ENCODE results near the gene HUS1B. TPM values are rescaled to one million over a fixed set of nuclear protein-coding genes. Genes with fewer than 3 reads are reported as not detected.
"Not testable (repeated sequence)": the region's sequence is repeated elsewhere in the genome, so short reads cannot be mapped to it uniquely, and the experiment has no call there.

Gene HUS1B
- total RNA-seq, 4 donors from 2014 or later = 3.3 to 8.4 (median 7.5) TPM; not detected in 1

GRCh38 chr6:667253-667927 is 10.5 kb upstream of the HUS1B start:
- H3K36me3 ChIP-seq = peaks cover 0 to 12% (median 0%) of the 10 kb centered on the region in 3 donors
- 96 to 99% methylated on average over 6 to 7 of the region's 7 CpGs for WGBS, 2 donors
- no peaks in the 10 kb centered on the region for H3K27me3 ChIP-seq
- H3K4me3 ChIP-seq = no peak overlapping the region
- no peaks in the 10 kb centered on the region for H3K4me1 ChIP-seq
- no peak overlapping the region for H3K27ac ChIP-seq
- peaks cover 0 to 24% (median 0%) of the 10 kb centered on the region in 4 donors for H3K9me3 ChIP-seq
- DNase-seq (ENCODE audit: low spot score in 2 of 2) = no peak
- TF ChIP-seq EP300 (IDR thresholded peaks at IDR 0.05) (no peak), POLR2A (IDR thresholded peaks at IDR 0.05) (no peak), CTCF (IDR thresholded peaks at IDR 0.05) (no peak)

DNA sequence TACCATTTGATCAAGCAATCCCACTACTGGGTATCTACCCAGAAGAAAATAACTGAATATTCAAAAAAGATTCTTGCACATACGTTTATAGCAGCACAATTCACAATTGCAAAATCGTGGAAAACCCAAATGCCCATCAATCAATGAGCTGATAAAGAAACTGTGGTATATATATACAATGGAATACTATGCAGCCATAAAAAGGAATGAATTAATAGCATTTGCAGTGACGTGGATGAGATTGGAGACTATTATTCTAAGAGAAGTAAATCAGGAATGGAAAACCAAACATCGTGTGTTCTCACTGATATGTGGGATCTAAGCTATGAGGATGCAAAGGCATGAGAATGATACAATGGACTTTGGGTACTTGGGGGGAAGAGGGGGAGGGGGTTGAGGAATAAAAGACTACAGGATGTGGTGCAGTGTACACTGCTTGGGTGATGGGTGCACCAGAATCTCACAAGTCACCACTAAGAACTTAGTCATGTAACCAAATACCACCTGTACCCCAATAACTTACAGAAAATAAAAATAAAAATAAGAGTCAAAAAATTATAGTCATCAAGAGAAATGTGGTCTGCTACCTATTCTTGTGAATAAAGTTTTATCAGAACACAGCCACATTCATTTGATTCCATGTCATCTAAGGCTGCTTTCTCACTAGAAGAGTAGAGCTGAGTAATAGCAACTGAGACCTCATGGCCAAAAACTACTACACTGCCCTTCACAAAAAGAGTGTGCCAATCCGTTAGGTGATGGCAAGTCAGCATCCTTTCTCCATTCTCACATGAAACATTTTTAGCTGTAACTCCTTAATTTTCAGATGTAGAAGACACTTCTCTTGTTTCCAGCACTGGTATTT is 8.7 kb upstream of the HUS1B start:
- H3K4me1 ChIP-seq = no peaks in the 10 kb centered on the region
- H3K27me3 ChIP-seq = no peaks in the 10 kb centered on the region
- peaks cover 0 to 18% (median 0%) of the 10 kb centered on the region in 4 donors for H3K9me3 ChIP-seq
- H3K27ac ChIP-seq = no peak overlapping the region
- DNase-seq (ENCODE audit: low spot score in 2 of 2) = no peak
- 95 to 96% methylated on average over 5 of the region's 5 CpGs for WGBS, 2 donors
- H3K36me3 ChIP-seq = peaks cover 0 to 12% (median 0%) of the 10 kb centered on the region in 3 donors
- H3K4me3 ChIP-seq = no peak overlapping the region
- no peak for TF ChIP-seq EP300 (IDR thresholded peaks at IDR 0.05)
- TF ChIP-seq POLR2A (IDR thresholded peaks at IDR 0.05) = no peak
- TF ChIP-seq CTCF (IDR thresholded peaks at IDR 0.05) = no peak

- WGBS, 2 donors = 85 to 90% methylated on average over 4 of the region's 4 CpGs
- H3K4me3 ChIP-seq; DNase-seq (ENCODE audit: low spot score in 2 of 2); H3K27ac ChIP-seq; H3K27me3 ChIP-seq; H3K36me3 ChIP-seq: not testable (repeated sequence)
- Histone ChIP-seq H3K4me1 (peaks cover 0 to 14% (median 6%) of the 10 kb centered on the region in 4 donors), H3K9me3 (peaks cover 0 to 18% (median 0%) of the 10 kb centered on the region in 4 donors)
Observed at GRCh38 chr6:663788-664187, 6.9 kb upstream of the HUS1B start.

- DNase-seq (ENCODE audit: low spot score in 2 of 2) = no peak
- H3K36me3 ChIP-seq = peaks cover 0 to 14% (median 0%) of the 10 kb centered on the region in 3 donors
- peaks cover 0 to 14% (median 0%) of the 10 kb centered on the region in 4 donors for H3K9me3 ChIP-seq
- H3K4me3 ChIP-seq = no peak overlapping the region
- WGBS, 2 donors = 82 to 91% methylated on average over 9 to 13 of the region's 13 CpGs
- peaks cover 0 to 28% (median 10%) of the 10 kb centered on the region in 4 donors for H3K4me1 ChIP-seq
- no peaks in the 10 kb centered on the region for H3K27me3 ChIP-seq
- no peak overlapping the region for H3K27ac ChIP-seq
- TF ChIP-seq CTCF (IDR thresholded peaks at IDR 0.05) = no peak
- TF ChIP-seq POLR2A (IDR thresholded peaks at IDR 0.05) = no peak
- TF ChIP-seq EP300 (IDR thresholded peaks at IDR 0.05) = no peak
Observed at GRCh38 chr6:659716-660581, 3.0 kb upstream of the HUS1B start.

- no peak for DNase-seq (ENCODE audit: low spot score in 2 of 2)
- TF ChIP-seq POLR2A (IDR thresholded peaks at IDR 0.05) = no peak
- no peak for TF ChIP-seq CTCF (IDR thresholded peaks at IDR 0.05)
- TF ChIP-seq EP300 (IDR thresholded peaks at IDR 0.05) = no peak
- Histone ChIP-seq H3K4me1 (peaks cover 0 to 28% (median 10%) of the 10 kb centered on the region in 4 donors), H3K27me3 (no peaks in the 10 kb centered on the region), H3K4me3 (no peak overlapping the region), H3K36me3 (peaks cover 0 to 24% (median 0%) of the 10 kb centered on the region in 3 donors), H3K27ac (no peak overlapping the region), H3K9me3 (peaks cover 0 to 17% (median 2%) of the 10 kb centered on the region in 4 donors)
- 23 to 27% methylated on average over 2 of the region's 2 CpGs for whole genome bisulfite sequencing, 2 donors
Observed at GRCh38 chr6:658244-658643, 1.3 kb upstream of the HUS1B start.

Data from tibial nerve (tissue), 4 donors.